H4 (cell line): Measurements from ENCODE around the gene CLK1. TPM values are rescaled to one million over a fixed set of nuclear protein-coding genes. Genes with fewer than 3 reads are reported as not detected.

Source experiments
- DNase-seq: peaks from one replicate; pipeline ENCODE4 v3.0.0-alpha.2; 2015; ENCODE audit warnings: low spot score
- total RNA-seq: library from RNA; depleted of rRNA; stranded (reverse); fragments of >200 nt; shearing (Covaris generic); gene quantifications from 2 replicates; pipeline ENCODE4 v1.2.3, GENCODE V29; 2014; rRNA removed

The CLK1 gene
- total RNA-seq, 1 experiment from 2014 or later: 43.6 TPM

- peak; percentile 92 for DNase-seq
These were observed 52.9 kb downstream of the CLK1 start, which contains the start of gene BZW1 for GRCh38 chr2:200811333-200812121. Gene BZW1, plus strand, starts transcription at chr2:200811910. Its CDS starts 1,308 bp downstream, at chr2:200813218.

- no peak for DNase-seq
These were observed 53.5 kb downstream of the CLK1 start for GRCh38 chr2:200810998-200811332.

GRCh38 chr2:200810252-200810997 lies 54.0 kb downstream of the CLK1 start:
- no peak for DNase-seq

- no peak for DNase-seq
These were observed 54.8 kb downstream of the CLK1 start for GRCh38 chr2:200809506-200810251.

Other genes with a start within 250 kb of the CLK1 start
- 327 and 428 TPM in 2 replicates for gene BZW1, start 52.7 kb downstream of the CLK1 start, total RNA-seq
- gene PPIL3, start 24.4 kb upstream of the CLK1 start, total RNA-seq: 61.4 and 83.7 TPM in 2 replicates
- 56.5 and 57.4 TPM in 2 replicates for gene NIF3L1, start 24.7 kb upstream of the CLK1 start, total RNA-seq
- gene ORC2, start 99.0 kb upstream of the CLK1 start, total RNA-seq: 12.2 and 16.3 TPM in 2 replicates
- 2.2 and 6.1 TPM in 2 replicates for gene HYCC2, start 207.0 kb upstream of the CLK1 start, total RNA-seq
- 136 and 151 TPM in 2 replicates for gene NDUFB3, start 207.3 kb upstream of the CLK1 start, total RNA-seq